Forelimb muscle (tissue), 1 donor: ENCODE results near the gene SMG5. TPM values are rescaled to one million over a fixed set of nuclear protein-coding genes. Genes with fewer than 3 reads are reported as not detected.
A peak's percentile ranks its signal among the peaks of the same experiment; 100 is the strongest.

Experiments
- DNase-seq: peaks from one replicate; pipeline ENCODE4 v3.0.0-alpha.2; 2013; ENCODE audit warnings: low read depth
- polyA plus RNA-seq: library from polyadenylated mRNA; unstranded; fragments of 120-200 nt; gene quantifications from one replicate; pipeline ENCODE4 v1.2.1, GENCODE V29; 2013; ENCODE audit not compliant: insufficient read length

Gene SMG5
- polyA plus RNA-seq, 1 donor, result 53.3 TPM

DNA sequence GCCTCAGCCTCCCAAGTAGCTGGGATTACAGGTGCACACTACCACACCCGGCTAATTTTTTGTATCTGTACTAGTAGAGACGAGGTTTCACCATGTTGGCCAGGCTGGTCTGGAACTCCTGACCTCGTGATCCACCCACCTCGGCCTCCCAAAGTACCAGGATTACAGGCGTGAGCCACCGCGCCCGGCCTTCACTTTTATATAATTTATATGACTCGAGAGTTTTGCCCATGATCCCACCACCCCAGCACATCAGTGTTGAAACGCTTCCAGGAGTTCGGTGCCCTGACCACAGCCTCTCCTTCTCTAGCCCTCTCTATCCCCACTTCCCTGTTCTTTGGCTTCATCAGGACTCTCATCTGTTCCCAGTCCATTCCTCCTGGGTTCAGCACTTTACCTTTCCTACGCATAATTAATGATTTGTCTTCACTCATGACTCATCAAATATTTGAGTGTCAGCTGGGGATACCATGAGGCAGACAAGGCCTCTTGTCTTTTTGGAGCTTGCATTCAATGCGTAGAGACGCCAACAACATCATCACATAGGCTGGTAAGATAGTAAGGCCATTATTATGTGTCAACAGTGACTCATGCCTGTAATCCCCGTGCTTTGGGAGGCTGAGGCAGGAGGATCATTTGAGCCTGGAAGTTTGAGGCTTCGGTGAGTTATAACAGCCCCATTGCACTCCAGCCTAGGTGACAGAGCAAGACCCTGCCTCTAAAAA lies 68.4 kb downstream of the SMG5 start:
- DNase-seq, result no peak

DNA sequence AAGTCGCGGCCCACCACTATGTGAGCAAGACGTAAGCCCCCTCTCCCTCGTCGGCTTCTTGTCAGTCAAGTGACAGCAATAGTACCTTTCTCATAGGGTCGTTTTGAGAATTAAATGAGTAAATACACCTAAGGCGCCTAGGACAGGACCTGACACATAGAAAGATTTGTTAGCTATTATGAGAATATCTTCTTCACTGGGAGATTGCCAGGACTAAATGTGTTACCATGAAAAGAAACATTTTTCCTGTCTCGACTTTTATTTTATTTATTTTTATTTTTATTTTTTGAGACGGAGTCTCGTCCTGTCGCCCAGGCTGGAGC lies 69.0 kb downstream of the SMG5 start:
- no peak for DNase-seq

DNA sequence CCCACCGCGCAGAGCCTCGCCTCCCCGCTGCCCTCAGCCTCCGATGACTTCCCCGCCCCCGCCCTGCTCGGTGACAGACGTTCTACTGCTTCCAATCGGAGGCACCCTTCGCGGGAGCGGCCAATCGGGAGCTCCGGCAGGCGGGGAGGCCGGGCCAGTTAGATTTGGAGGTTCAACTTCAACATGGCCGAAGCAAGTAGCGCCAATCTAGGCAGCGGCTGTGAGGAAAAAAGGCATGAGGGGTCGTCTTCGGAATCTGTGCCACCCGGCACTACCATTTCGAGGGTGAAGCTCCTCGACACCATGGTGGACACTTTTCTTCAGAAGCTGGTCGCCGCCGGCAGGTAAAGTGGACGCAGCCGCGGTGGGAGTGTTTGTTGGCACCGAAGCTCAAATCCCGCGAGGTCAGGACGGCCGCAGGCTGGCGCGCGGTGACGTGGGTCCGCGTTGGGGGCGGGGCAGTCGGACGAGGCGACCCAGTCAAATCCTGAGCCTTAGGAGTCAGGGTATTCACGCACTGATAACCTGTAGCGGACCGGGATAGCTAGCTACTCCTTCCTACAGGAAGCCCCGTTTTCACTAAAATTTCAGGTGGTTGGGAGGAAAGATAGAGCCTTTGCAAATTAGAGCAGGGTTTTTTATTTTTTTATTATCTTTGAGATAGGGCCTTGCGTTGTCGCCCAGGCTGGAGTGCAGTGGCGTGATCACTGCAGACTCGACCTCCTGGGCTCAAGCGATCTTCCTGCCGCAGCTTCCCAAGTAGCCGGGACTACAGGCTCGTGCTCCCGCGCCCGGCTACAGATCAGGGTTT lies 69.6 kb downstream of the SMG5 start, which contains the start of gene PMF1:
Gene PMF1 (plus strand): TSS at position 175 of the 811 bp plus-strand sequence. CDS start 9 bp downstream, at position 184.
- DNase-seq, result peak; percentile 87

DNA sequence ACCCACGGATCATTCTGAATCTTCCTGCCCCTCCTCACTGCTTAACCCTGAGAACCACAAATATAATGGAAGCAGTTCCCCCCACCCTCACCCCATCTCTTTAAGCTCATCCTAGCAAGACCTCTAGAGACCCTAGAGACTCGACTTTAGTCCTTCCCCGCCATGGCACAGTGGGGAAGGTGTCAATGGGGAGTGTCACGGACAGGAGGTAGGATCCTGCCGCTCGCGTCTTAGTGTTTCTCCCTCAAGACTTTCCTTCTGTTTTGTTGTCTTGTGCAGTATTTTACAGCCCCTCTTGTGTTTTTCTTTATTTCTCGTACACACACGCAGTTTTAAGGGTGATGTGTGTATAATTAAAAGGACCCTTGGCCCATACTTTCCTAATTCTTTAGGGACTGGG lies 70.5 kb downstream of the SMG5 start:
- DNase-seq, result no peak

DNA sequence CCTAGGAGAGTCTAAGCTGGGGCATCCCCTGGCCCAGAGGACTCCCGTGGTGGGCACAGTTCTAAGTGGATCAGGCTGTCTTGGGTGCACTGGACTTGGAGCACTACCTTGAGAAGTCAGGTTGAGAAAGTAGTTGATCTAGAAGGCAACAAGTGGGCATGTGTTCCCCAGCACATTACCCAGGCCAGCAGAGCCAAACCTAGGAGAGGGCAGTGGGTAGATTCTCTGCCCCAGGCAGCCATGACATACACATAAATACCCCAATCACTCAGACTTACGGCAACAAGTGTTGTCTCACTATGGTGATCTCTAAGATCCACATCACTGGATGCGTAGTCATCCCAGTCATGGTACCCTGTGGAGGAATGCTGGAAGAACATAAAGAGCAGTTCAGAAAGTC lies 71.4 kb downstream of the SMG5 start:
- DNase-seq, result no peak

DNA sequence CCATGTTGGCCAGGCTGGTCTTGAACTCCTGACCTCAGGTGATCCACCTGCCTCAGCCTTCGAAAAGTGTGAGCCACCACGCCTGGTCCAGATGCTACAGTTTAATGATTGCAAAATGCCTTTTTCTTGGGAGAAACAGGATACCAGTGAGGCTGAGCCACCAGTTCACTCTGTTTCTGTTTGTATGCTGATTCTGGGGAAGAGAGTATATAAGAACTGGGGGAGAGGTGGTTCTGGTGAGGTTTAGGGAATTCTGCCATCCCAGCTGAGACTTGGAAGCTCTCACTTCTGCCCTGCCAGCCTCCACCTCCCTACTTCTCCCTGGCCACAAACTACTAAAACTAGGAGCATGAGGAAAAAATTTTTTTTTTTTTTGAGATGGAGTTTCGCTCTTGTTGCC lies 77.9 kb downstream of the SMG5 start:
- no peak for DNase-seq

DNA sequence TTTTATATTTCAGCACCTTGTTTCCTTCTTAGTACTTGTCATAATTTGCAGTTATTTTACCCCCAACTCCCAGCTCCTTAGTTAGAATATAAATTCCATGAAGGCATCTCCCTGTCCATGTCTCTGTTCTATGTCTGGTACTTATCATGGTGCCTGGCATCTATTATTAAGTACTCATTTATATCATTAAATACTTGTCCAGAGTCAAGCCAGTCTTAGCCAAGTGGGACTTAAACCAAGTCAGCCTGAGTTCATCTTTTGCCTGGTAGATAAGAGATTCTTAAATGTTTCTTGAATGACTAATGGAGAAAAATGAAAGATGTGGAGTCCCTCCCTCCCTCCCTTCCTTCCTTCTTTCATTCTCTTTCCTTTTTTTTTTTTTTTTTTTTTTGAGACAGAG lies 79.3 kb downstream of the SMG5 start:
- DNase-seq, result no peak

DNA sequence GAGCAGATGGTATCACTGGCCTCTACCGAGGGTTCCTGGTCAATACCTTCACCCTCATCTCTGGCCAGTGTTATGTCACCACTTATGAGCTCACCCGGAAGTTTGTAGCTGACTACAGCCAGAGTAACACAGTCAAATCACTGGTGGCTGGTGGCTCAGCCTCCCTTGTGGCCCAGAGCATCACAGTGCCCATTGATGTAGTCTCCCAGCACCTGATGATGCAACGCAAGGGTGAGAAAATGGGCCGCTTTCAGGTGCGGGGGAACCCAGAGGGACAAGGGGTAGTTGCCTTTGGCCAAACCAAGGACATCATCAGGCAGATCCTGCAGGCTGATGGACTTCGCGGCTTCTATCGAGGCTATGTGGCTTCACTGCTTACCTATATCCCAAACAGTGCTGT lies 82.6 kb downstream of the SMG5 start:
- no peak for DNase-seq

Other genes starting within 250 kb of the SMG5 start
- gene UBQLN4, start 229.0 kb downstream of the SMG5 start, polyA plus RNA-seq, result 47.5 TPM
- gene LAMTOR2, start 228.0 kb downstream of the SMG5 start, polyA plus RNA-seq, result 36.3 TPM
- not detected for gene RAB25, start 221.7 kb downstream of the SMG5 start, polyA plus RNA-seq
- gene MEX3A, start 200.4 kb downstream of the SMG5 start, polyA plus RNA-seq, result 21.8 TPM
- gene LMNA, start 168.1 kb downstream of the SMG5 start, polyA plus RNA-seq, result 298 TPM
- gene SEMA4A, start 129.2 kb downstream of the SMG5 start, polyA plus RNA-seq, result 3.0 TPM
- 10.8 TPM for gene SLC25A44, start 88.7 kb downstream of the SMG5 start, polyA plus RNA-seq
- gene PMF1, start 69.8 kb downstream of the SMG5 start, polyA plus RNA-seq, result 49.2 TPM
- gene BGLAP, start 40.6 kb downstream of the SMG5 start, polyA plus RNA-seq, result 3.1 TPM
- gene PAQR6, start 34.8 kb downstream of the SMG5 start, polyA plus RNA-seq, result 4.0 TPM
- 4.3 TPM for gene TMEM79, start 1.5 kb upstream of the SMG5 start, polyA plus RNA-seq
- gene GLMP, start 12.9 kb upstream of the SMG5 start, polyA plus RNA-seq, result 21.2 TPM
- gene VHLL, start 16.5 kb upstream of the SMG5 start, polyA plus RNA-seq, result not detected
- 266 TPM for gene CCT3, start 55.5 kb upstream of the SMG5 start, polyA plus RNA-seq
- 1.5 TPM for gene TSACC, start 55.7 kb upstream of the SMG5 start, polyA plus RNA-seq
- gene RHBG, start 86.4 kb upstream of the SMG5 start, polyA plus RNA-seq, result not detected
- 78.6 TPM for gene MEF2D, start 217.9 kb upstream of the SMG5 start, polyA plus RNA-seq